Esophagus squamous epithelium (tissue), 5 donors: ENCODE measurements around the gene GET4. TPM values are rescaled to one million over a fixed set of nuclear protein-coding genes. Genes with fewer than 3 reads are reported as not detected.
"Not testable (repeated sequence)": the region's sequence is repeated elsewhere in the genome, so short reads cannot be mapped to it uniquely, and the experiment has no call there.

Experiments used
- DNase-seq: peaks from one replicate; lab custom pipeline; 2025; lab: John Stamatoyannopoulos, UW
- H3K27ac ChIP-seq, 4 donors: fragments of 200-600 bp; sonication (generic); one replicate each; pipeline ENCODE4 v1.5.1; 2016 to 2019; ENCODE audit warnings: mild to moderate bottlenecking in 1 of 4
- H3K27me3 ChIP-seq, 4 donors: fragments of 200-600 bp; sonication (generic); 1 replicate in 3 of 4; 2 replicates in 1 of 4; pipeline versions ENCODE4 v1.5.1 to v1.6.0; 2017 to 2021; ENCODE audit warnings: antibody characterized with exemption in 1 of 4
- H3K36me3 ChIP-seq, 3 donors: fragments of 200-600 bp; sonication (generic); one replicate each; pipeline ENCODE4 v1.5.1; 2016 to 2019
- H3K4me1 ChIP-seq, 3 donors: fragments of 200-600 bp; sonication (generic); one replicate each; pipeline ENCODE4 v1.5.1; 2017 to 2019
- H3K4me3 ChIP-seq, 4 donors: fragments of 200-600 bp; sonication (generic); 1 replicate in 3 of 4; 2 replicates in 1 of 4; pipeline ENCODE4 v1.5.1; 2016 to 2019; ENCODE audit warnings: mild to moderate bottlenecking in 2 of 4, moderate library complexity in 1 of 4
- H3K9me3 ChIP-seq, 3 donors: fragments of 200-600 bp; sonication (generic); one replicate each; pipeline ENCODE4 v1.5.1; 2016 to 2019
- CTCF ChIP-seq, 6 experiments: fragments of 450-650 bp in 4 of 6; fragments of 200-600 bp in 2 of 6; sonication (generic) in 2 of 6; IDR thresholded peaks; one replicate each; pipeline ENCODE4 v1.5.1; 2016 to 2019; ENCODE audit warnings: antibody characterized with exemption in 6 of 6, mild to moderate bottlenecking in 4 of 6, moderate library complexity in 4 of 6
- POLR2A ChIP-seq, 4 donors: fragments of 450-650 bp; IDR thresholded peaks; one replicate each; pipeline ENCODE4 v1.6.1; 2017; ENCODE audit warnings: antibody characterized with exemption in 4 of 4, mild to moderate bottlenecking in 4 of 4, moderate library complexity in 3 of 4
- WGBS, 2 donors: methylation state at CpG; one replicate each; pipeline ENCODE4 v1.1.5; 2018; 5-methylcytosine and 5-hydroxymethylcytosine counted together
- intact Hi-C: fragments of 100-400 bp; cut with DNase I; formaldehyde crosslinking; loops from one replicate; pipeline ENCODE4 v1.15.0; 2022
- total RNA-seq, 4 donors: library from RNA; depleted of rRNA; stranded (reverse); fragments of >200 nt; gene quantifications; one replicate each; pipeline ENCODE4 v1.1.0, GENCODE V29; 2016
- donor health status: DM: yes; HTN: yes; CAD: no.

GET4 gene
- total RNA-seq, 4 donors from 2014 or later = 22.3 to 29.6 (median 27.8) TPM

- Histone ChIP-seq H3K36me3 (peaks cover 0 to 5% (median 0%) of the 10 kb centered on the region in 3 donors), H3K4me3 (peak overlapping the region in 3 of 4 donors; percentile 22 to 52 (median 30)), H3K4me1 (peaks cover 0 to 49% (median 0%) of the 10 kb centered on the region in 3 donors), H3K27me3 (no peaks in the 10 kb centered on the region), H3K27ac (peak overlapping the region; percentile 49 to 84 (median 68)), H3K9me3 (no peaks in the 10 kb centered on the region)
- TF ChIP-seq CTCF (IDR thresholded peaks at IDR 0.05) (no peak), POLR2A (IDR thresholded peaks at IDR 0.05) (peak in 1 of 4 donors; percentile 33)
- intact Hi-C loops = no loop called here
- peak; percentile 63 for DNase-seq
- no CpG with 5 or more reads among the region's 40 CpGs for WGBS, 2 donors
Measured at GRCh38 chr7:923108-924041, 47.0 kb downstream of the GET4 start.

GRCh38 chr7:924042-924441 is 47.7 kb downstream of the GET4 start:
- H3K4me1 ChIP-seq = peaks cover 0 to 55% (median 0%) of the 10 kb centered on the region in 3 donors
- H3K9me3 ChIP-seq, DNase-seq, H3K27me3 ChIP-seq, H3K36me3 ChIP-seq, intact Hi-C loops, H3K27ac ChIP-seq: not testable (repeated sequence)
- WGBS, 2 donors = no CpG with 5 or more reads among the region's 25 CpGs
- H3K4me3 ChIP-seq = peak overlapping the region in 2 of 4 donors; percentile 30 to 52

DNA sequence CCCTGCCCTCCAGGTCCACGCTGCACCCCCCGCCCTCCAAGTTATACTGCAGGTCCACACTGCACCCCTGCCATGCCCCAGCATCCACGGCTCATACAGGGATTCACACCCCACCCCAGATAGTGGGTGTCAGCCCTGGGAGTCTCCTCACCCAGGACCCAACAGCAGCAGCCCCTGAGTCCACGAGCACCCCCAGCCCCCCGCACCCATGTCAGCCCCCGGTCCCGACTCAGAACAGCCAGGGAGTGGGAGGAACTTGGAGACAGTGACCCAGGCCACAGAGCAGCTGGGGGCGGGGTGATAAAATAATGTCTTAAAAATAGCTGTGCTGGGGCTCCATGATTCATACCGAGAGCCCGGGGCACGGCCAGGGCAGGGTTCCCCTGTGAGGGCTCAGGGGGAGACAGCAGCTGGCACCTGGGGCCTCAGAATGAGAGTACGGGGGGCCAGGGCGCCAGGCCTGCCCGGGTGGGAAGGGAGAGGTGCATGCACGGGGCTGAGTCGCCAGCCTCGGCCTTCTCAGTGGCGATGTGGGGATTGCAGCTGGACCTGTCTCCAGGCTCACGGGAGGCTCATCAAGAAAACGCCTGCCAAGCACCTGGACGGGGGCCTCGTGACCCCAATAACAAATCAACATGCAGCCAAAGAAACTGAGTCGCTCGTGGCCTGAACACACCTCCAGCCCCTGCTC is 48.3 kb downstream of the GET4 start:
- Histone ChIP-seq H3K4me3 (peak overlapping the region in 1 of 4 donors; percentile 15), H3K36me3 (no peaks in the 10 kb centered on the region), H3K27me3 (no peaks in the 10 kb centered on the region), H3K27ac (no peak overlapping the region), H3K4me1 (peaks cover 0 to 57% (median 0%) of the 10 kb centered on the region in 3 donors), H3K9me3 (no peaks in the 10 kb centered on the region)
- TF ChIP-seq POLR2A (IDR thresholded peaks at IDR 0.05) (no peak), CTCF (IDR thresholded peaks at IDR 0.05) (no peak)
- DNase-seq = no peak
- WGBS, 2 donors = 50 to 67% methylated on average over 7 to 16 of the region's 24 CpGs
- intact Hi-C loops = no loop called here

DNA sequence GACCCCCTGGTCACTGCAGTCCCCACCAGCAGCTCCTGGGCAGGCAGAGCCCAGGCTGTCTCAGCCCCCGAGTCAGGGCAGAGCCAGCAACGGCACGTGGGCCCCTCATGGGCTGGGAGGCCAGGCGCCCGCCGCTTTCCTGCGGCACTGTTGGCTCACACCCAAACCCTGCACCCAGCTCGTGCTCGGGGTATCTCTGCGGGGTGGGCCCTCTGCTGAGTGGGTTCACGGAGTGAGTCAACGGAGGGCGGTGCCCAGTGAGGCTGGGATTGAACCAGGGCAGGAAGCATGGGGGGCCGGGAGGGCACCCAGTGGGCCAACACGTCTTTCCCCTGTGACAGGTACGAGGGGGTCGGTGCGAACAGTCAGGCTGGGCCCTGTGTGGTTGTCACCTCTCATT is 49.2 kb downstream of the GET4 start:
- H3K4me3 ChIP-seq = no peak overlapping the region
- H3K27ac ChIP-seq = peak overlapping the region in 2 of 4 donors; percentile 10 to 17
- no peak for TF ChIP-seq CTCF (IDR thresholded peaks at IDR 0.05)
- TF ChIP-seq POLR2A (IDR thresholded peaks at IDR 0.05) = no peak
- no peaks in the 10 kb centered on the region for H3K9me3 ChIP-seq
- 73 to 80% methylated on average over 1 to 3 of the region's 18 CpGs for WGBS, 2 donors
- intact Hi-C loops = no loop called here
- no peaks in the 10 kb centered on the region for H3K36me3 ChIP-seq
- no peak for DNase-seq
- H3K4me1 ChIP-seq = peaks cover 0 to 57% (median 0%) of the 10 kb centered on the region in 3 donors
- no peaks in the 10 kb centered on the region for H3K27me3 ChIP-seq

GRCh38 chr7:926061-927030 is 50.0 kb downstream of the GET4 start:
- Histone ChIP-seq H3K27ac (peak overlapping the region in 3 of 4 donors; percentile 10 to 17 (median 10)), H3K4me1 (peaks cover 0 to 57% (median 0%) of the 10 kb centered on the region in 3 donors), H3K9me3 (no peaks in the 10 kb centered on the region), H3K36me3 (no peaks in the 10 kb centered on the region), H3K4me3 (no peak overlapping the region), H3K27me3 (no peaks in the 10 kb centered on the region)
- DNase-seq = no peak
- intact Hi-C loops = no loop called here
- TF ChIP-seq POLR2A (IDR thresholded peaks at IDR 0.05) (no peak), CTCF (IDR thresholded peaks at IDR 0.05) (no peak)
- WGBS, 2 donors = 90 to 100% methylated on average over 2 to 4 of the region's 47 CpGs
